Measurements from ENCODE around the gene SNORC. TPM values are rescaled to one million over a fixed set of nuclear protein-coding genes. Genes with fewer than 3 reads are reported as not detected.
"Not testable (repeated sequence)": the region's sequence is repeated elsewhere in the genome, so short reads cannot be mapped to it uniquely, and the experiment has no call there.

Gene SNORC
- not detected for polyA plus RNA-seq

DNA sequence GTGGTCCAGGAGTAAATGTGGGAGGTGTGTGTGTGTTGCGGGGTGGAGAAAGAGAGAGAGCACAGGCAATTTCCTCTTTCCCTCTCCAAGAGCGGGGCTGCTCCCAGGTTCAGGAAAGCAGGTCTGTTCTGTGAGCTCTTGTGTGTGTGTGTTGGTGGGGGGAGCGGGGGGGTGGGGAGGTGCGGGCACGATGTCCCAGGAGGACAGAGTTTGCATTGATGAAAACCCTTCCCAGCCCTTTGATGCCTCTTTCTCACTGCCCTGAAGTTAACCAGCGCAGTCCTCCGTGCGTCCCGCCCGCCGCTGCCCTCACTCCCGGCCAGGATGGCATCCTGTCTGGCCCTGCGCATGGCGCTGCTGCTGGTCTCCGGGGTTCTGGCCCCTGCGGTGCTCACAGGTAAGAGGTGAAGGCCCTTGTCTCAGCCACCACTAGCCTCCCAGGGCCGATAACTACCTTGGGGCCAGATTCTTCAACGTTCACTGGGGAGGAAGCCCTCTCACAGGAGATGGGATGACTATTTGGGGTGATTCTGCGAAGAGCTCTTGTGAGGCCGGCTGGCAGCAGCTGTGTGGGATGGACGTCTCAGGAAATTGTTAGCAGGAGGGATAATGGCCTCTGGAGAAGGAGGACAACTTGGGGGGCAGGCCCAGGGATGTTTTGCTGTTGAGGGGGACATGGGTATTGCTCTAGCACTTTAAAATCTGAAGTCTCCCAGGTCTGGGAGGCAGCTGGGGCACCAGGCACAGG, at the start of gene SNORC:
Gene SNORC, plus strand, starts transcription at position 247 of the 748 bp plus-strand sequence. Its CDS starts 78 bp downstream, at position 325.
- peak within 1 kb of the TSS in 1 of 6 donors; percentile 4 for H3K27ac Mint-ChIP-seq
- no peaks in the 10 kb centered on the region for H3K36me3 Mint-ChIP-seq
- H3K27me3 Mint-ChIP-seq (ENCODE audit: low read depth in 3 of 3) = peaks cover 0 to 8% (median 2%) of the 10 kb centered on the region in 3 donors
- DNase-seq = no peak
- peaks cover 0 to 4% of the 10 kb centered on the region in 2 donors for H3K4me1 Mint-ChIP-seq
- no peaks in the 10 kb centered on the region for H3K9me3 Mint-ChIP-seq
- H3K4me3 Mint-ChIP-seq = no peak within 1 kb of the TSS

DNA sequence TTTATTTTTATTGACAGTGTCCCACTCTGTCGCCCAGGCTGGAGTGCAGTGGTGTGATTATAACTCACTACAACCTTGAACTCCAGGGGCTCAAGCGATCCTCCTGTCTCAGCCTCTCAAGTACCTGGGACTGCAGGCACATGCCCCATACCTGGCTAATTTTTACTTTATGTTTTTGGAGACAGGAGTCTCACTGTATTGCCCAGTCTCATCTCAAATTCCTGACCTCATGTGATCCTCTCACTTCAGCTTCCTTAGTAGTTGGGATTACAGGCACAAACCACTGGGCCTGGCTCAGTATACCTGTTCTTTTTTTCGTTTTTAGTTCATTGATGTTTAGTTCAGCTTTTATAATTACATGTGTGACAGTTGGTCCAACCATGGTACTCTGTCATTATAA, 40.1 kb upstream of the SNORC start:
- H3K9me3 Mint-ChIP-seq = no peaks in the 10 kb centered on the region
- H3K27ac Mint-ChIP-seq = peak overlapping the region in 1 of 6 donors; percentile 32
- H3K27me3 Mint-ChIP-seq (ENCODE audit: low read depth in 3 of 3) = peaks cover 0 to 1% (median 0%) of the 10 kb centered on the region in 3 donors
- H3K4me1 Mint-ChIP-seq = peaks cover 4 to 12% of the 10 kb centered on the region in 2 donors
- DNase-seq = no peak
- peaks cover 19 to 60% (median 26%) of the 10 kb centered on the region in 3 donors for H3K36me3 Mint-ChIP-seq
- no peak overlapping the region for H3K4me3 Mint-ChIP-seq

DNA sequence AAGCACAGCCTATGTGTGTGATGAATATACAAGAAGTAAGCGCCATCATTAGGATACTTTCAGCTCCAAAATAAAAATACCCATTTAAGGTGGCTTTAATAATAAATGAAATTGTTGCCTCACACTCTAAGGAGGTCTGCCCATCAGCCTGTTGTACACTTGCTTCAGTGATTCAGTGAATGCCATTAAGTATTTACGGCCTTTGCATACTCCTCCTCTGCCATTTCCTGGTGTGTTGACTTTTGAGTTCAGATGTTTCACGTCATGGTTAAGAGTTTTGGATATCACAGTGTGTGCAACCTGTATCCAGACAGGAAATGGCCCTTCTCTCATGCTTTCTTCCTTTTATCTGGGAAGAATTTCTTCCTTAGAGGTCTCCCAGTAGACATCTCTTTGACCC, 38.6 kb upstream of the SNORC start:
- no peaks in the 10 kb centered on the region for H3K9me3 Mint-ChIP-seq
- no peak overlapping the region for H3K4me3 Mint-ChIP-seq
- peaks cover 0 to 3% (median 0%) of the 10 kb centered on the region in 3 donors for H3K27me3 Mint-ChIP-seq (ENCODE audit: low read depth in 3 of 3)
- DNase-seq = no peak
- peaks cover 4 to 13% of the 10 kb centered on the region in 2 donors for H3K4me1 Mint-ChIP-seq
- H3K27ac Mint-ChIP-seq = peak overlapping the region in 1 of 6 donors; percentile 49
- H3K36me3 Mint-ChIP-seq = peaks cover 13 to 57% (median 20%) of the 10 kb centered on the region in 3 donors

GRCh38 chr2:232833830-232834229, 36.2 kb upstream of the SNORC start:
- peak overlapping the region in 1 of 6 donors; percentile 57 for H3K27ac Mint-ChIP-seq
- H3K4me3 Mint-ChIP-seq = no peak overlapping the region
- no peak for DNase-seq
- peaks cover 13 to 56% (median 16%) of the 10 kb centered on the region in 3 donors for H3K36me3 Mint-ChIP-seq
- peaks cover 0 to 3% (median 0%) of the 10 kb centered on the region in 3 donors for H3K27me3 Mint-ChIP-seq (ENCODE audit: low read depth in 3 of 3)
- no peaks in the 10 kb centered on the region for H3K9me3 Mint-ChIP-seq
- H3K4me1 Mint-ChIP-seq = peaks cover 20 to 29% of the 10 kb centered on the region in 2 donors

DNA sequence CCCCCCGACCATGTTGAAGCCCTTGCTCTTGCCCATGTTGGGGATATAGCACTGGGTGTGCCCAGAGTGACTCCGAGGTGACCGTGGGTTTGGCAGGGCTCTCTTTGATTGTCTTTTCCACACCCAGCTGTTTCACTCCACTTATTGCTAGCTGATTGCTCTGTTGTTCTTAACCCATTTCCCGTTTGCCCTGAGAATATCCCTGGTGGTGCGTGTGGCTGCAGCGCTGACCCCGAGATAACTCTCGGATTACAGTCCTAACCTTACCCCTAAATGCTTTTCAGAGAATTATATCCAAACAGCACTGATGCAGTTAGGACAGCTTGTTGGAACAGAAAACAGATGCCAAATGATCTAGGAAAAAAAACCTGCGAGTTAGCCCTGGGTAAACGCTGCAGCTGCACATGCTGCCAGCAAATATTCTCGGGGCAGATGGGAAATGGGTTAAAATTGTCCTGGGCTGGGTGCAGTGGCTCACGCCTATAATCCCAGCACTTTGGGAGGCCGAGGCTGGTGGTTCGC, 34.3 kb upstream of the SNORC start:
- H3K36me3 Mint-ChIP-seq = peaks cover 16 to 62% (median 28%) of the 10 kb centered on the region in 3 donors
- H3K27me3 Mint-ChIP-seq (ENCODE audit: low read depth in 3 of 3) = peaks cover 0 to 1% (median 0%) of the 10 kb centered on the region in 3 donors
- H3K4me3 Mint-ChIP-seq = no peak overlapping the region
- no peaks in the 10 kb centered on the region for H3K9me3 Mint-ChIP-seq
- H3K4me1 Mint-ChIP-seq = peaks cover 35% of the 10 kb centered on the region in 2 donors
- H3K27ac Mint-ChIP-seq = no peak overlapping the region
- DNase-seq = no peak

- no peaks in the 10 kb centered on the region for H3K9me3 Mint-ChIP-seq
- H3K27ac Mint-ChIP-seq = peak overlapping the region; percentile 42 to 85 (median 75)
- peaks cover 13 to 60% (median 31%) of the 10 kb centered on the region in 3 donors for H3K36me3 Mint-ChIP-seq
- no peak overlapping the region for H3K4me3 Mint-ChIP-seq
- DNase-seq = no peak
- peaks cover 35% of the 10 kb centered on the region in 2 donors for H3K4me1 Mint-ChIP-seq
- peaks cover 0 to 1% (median 0%) of the 10 kb centered on the region in 3 donors for H3K27me3 Mint-ChIP-seq (ENCODE audit: low read depth in 3 of 3)
Measured at GRCh38 chr2:232836934-232837333, 33.1 kb upstream of the SNORC start.

DNA sequence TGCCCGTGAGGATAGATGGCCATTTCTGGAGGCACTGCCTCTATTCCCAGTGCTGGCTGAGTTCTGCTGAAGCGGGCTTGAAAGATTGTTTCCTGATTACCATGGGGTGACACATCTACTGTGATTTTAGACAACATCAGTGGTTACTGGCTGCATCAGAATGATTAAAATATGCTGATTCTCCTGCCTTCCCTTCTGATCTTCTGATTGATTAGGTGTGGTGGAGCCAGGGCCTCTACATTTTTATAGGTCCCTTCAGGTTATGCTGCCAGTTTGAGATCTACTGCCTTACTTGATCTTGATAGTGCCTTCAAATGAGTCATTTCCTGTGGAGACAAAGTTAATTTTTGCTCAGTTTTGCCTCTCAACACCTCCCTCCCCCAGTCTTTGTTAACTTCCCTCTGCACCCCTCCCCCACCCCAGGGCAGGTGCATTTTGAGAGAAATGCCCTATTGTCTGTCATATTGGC, 31.6 kb upstream of the SNORC start:
- H3K27ac Mint-ChIP-seq = peak overlapping the region; percentile 64 to 95 (median 94)
- DNase-seq = peak; percentile 19 to 31 (median 25)
- no peaks in the 10 kb centered on the region for H3K9me3 Mint-ChIP-seq
- peaks cover 34 to 35% of the 10 kb centered on the region in 2 donors for H3K4me1 Mint-ChIP-seq
- H3K27me3 Mint-ChIP-seq (ENCODE audit: low read depth in 3 of 3) = peaks cover 0 to 1% (median 0%) of the 10 kb centered on the region in 3 donors
- H3K4me3 Mint-ChIP-seq = peak overlapping the region; percentile 53 to 73 (median 70)
- peaks cover 10 to 62% (median 35%) of the 10 kb centered on the region in 3 donors for H3K36me3 Mint-ChIP-seq

- H3K4me1 Mint-ChIP-seq = peaks cover 34 to 35% of the 10 kb centered on the region in 2 donors
- DNase-seq = no peak
- H3K4me3 Mint-ChIP-seq = peak overlapping the region in 1 of 5 donors; percentile 17
- peak overlapping the region; percentile 42 to 81 (median 71) for H3K27ac Mint-ChIP-seq
- H3K9me3 Mint-ChIP-seq = no peaks in the 10 kb centered on the region
- peaks cover 0 to 1% (median 0%) of the 10 kb centered on the region in 3 donors for H3K27me3 Mint-ChIP-seq (ENCODE audit: low read depth in 3 of 3)
- H3K36me3 Mint-ChIP-seq = peaks cover 16 to 58% (median 38%) of the 10 kb centered on the region in 3 donors
Measured at GRCh38 chr2:232839411-232840079, 30.5 kb upstream of the SNORC start.

DNA sequence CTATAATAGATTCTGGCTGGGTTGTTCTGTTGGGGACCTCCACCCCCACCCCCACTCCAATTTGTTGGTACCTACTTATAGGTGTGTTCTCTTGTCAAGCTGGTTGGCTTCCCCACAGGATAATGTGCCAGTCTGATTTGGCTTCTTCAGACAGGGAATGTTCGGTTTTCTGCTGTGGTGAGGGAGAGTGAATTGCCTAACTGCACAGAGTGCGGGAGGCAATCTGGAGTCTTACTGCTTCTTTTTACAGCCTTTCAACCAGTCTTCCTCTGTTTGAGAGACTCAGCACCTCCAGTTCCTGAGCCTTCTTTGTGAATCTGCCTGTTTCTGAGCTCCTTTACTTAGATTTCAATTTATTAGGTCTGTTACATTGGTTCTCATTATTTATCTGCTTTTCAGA, 27.4 kb upstream of the SNORC start:
- Mint-ChIP-seq H3K27me3 (ENCODE audit: low read depth in 3 of 3) (no peaks in the 10 kb centered on the region), H3K36me3 (peaks cover 16 to 53% (median 47%) of the 10 kb centered on the region in 3 donors), H3K4me3 (no peak overlapping the region), H3K4me1 (peaks cover 23 to 26% of the 10 kb centered on the region in 2 donors), H3K27ac (peak overlapping the region in 2 of 6 donors; percentile 4 to 64), H3K9me3 (no peaks in the 10 kb centered on the region)
- DNase-seq = no peak

GRCh38 chr2:232843834-232844233, 26.2 kb upstream of the SNORC start:
- DNase-seq = no peak
- no peak overlapping the region for H3K27ac Mint-ChIP-seq
- peaks cover 18 to 61% (median 50%) of the 10 kb centered on the region in 3 donors for H3K36me3 Mint-ChIP-seq
- H3K9me3 Mint-ChIP-seq = no peaks in the 10 kb centered on the region
- H3K27me3 Mint-ChIP-seq (ENCODE audit: low read depth in 3 of 3) = no peaks in the 10 kb centered on the region
- no peak overlapping the region for H3K4me3 Mint-ChIP-seq
- peaks cover 12 to 15% of the 10 kb centered on the region in 2 donors for H3K4me1 Mint-ChIP-seq

DNA sequence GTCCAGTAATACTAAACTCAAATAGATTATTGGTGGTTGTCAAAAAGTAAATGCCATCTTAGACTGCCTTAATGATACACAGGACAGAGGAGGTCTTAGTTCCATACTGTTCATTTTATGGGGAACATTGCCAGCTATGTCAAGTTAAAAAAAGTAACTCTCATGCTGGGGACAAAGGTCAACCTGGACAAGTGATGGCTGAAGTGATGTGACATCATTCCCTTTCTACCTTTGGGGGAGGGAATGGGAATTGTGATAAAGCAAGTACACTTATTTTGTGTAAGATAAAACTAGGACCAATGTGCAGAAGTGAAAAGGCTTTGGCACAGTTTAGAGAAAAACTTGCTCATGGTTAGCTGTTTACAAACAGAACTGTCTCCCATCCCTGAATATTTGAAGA, 24.0 kb upstream of the SNORC start:
- Mint-ChIP-seq H3K36me3 (peaks cover 19 to 63% (median 49%) of the 10 kb centered on the region in 3 donors), H3K27me3 (ENCODE audit: low read depth in 3 of 3) (no peaks in the 10 kb centered on the region), H3K9me3 (no peaks in the 10 kb centered on the region), H3K4me3 (no peak overlapping the region), H3K4me1 (no peaks in the 10 kb centered on the region), H3K27ac (peak overlapping the region in 1 of 6 donors; percentile 39)
- no peak for DNase-seq

DNA sequence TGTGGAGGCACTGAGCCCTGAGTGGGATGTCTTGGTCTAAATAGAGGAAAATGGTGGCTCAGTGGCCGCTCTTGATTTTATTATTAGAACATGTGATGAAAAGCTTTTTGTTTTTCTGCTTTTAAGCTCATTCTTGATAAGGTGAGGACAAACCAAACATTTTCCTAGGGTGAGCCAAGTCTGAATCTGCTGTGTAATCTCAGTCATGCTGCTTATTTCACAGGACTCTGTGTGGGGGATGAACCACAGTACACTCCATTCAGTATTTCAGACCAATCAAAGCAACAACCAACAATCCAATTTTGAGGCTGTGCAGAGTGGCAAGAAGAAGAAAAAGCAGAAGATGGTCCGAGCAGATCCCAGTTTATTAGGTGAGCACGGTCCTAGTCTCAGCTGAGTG, 20.0 kb upstream of the SNORC start:
- Mint-ChIP-seq H3K27me3 (ENCODE audit: low read depth in 3 of 3) (no peaks in the 10 kb centered on the region), H3K4me3 (no peak overlapping the region), H3K4me1 (no peaks in the 10 kb centered on the region), H3K36me3 (peaks cover 21 to 49% (median 43%) of the 10 kb centered on the region in 3 donors), H3K9me3 (no peaks in the 10 kb centered on the region), H3K27ac (peak overlapping the region in 2 of 6 donors; percentile 22 to 29)
- DNase-seq = no peak

- not testable (repeated sequence) for DNase-seq; H3K4me1 Mint-ChIP-seq; H3K4me3 Mint-ChIP-seq; H3K27me3 Mint-ChIP-seq (ENCODE audit: low read depth in 3 of 3); H3K9me3 Mint-ChIP-seq
- peaks cover 25 to 44% (median 37%) of the 10 kb centered on the region in 3 donors for H3K36me3 Mint-ChIP-seq
- peak overlapping the region in 1 of 6 donors; percentile 28 for H3K27ac Mint-ChIP-seq
Measured at GRCh38 chr2:232852081-232852480, 18.0 kb upstream of the SNORC start.
